Endothelial cell of coronary artery (primary cell): Measurements from ENCODE around the gene SPINK5. TPM values are rescaled to one million over a fixed set of nuclear protein-coding genes. Genes with fewer than 3 reads are reported as not detected.

Source experiments
- total RNA-seq: library from RNA; depleted of rRNA; stranded (reverse); fragments of >200 nt; gene quantifications from 2 replicates; pipeline ENCODE4 v1.2.3, GENCODE V29; 2014

The SPINK5 gene, protein sequence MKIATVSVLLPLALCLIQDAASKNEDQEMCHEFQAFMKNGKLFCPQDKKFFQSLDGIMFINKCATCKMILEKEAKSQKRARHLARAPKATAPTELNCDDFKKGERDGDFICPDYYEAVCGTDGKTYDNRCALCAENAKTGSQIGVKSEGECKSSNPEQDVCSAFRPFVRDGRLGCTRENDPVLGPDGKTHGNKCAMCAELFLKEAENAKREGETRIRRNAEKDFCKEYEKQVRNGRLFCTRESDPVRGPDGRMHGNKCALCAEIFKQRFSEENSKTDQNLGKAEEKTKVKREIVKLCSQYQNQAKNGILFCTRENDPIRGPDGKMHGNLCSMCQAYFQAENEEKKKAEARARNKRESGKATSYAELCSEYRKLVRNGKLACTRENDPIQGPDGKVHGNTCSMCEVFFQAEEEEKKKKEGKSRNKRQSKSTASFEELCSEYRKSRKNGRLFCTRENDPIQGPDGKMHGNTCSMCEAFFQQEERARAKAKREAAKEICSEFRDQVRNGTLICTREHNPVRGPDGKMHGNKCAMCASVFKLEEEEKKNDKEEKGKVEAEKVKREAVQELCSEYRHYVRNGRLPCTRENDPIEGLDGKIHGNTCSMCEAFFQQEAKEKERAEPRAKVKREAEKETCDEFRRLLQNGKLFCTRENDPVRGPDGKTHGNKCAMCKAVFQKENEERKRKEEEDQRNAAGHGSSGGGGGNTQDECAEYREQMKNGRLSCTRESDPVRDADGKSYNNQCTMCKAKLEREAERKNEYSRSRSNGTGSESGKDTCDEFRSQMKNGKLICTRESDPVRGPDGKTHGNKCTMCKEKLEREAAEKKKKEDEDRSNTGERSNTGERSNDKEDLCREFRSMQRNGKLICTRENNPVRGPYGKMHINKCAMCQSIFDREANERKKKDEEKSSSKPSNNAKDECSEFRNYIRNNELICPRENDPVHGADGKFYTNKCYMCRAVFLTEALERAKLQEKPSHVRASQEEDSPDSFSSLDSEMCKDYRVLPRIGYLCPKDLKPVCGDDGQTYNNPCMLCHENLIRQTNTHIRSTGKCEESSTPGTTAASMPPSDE
- total RNA-seq, result 0.09 TPM in 1 of 2 replicates, not detected in the other

DNA sequence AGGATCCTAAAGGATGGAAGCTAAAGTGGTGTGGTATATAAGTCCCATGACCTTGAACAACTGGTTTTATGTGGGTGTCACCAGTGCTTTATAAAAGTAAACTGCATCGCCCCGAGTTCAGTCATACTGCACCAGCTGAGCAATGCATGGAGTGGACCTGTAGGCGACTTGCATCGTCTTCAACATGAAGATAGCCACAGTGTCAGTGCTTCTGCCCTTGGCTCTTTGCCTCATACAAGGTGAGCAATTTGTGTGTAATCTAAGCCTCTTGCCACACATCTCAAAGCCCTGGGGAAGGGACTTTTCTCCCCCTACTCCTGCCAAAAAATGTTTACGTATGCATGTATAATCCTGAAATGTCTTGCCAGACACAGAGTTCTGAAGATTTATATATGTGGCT, at the start of gene SPINK5:
Gene SPINK5, plus strand, starts transcription at position 120 of the 400 bp plus-strand sequence. Its CDS starts 65 bp downstream, at position 185.

GRCh38 chr5:148168246-148168645, 104.5 kb downstream of the SPINK5 start, which contains the start of gene SPINK14:
SPINK14 (plus strand) TSS chr5:148168546; CDS start chr5:148169733, 1,187 bp downstream.

Other genes starting within 250 kb of the SPINK5 start
- gene SPINK1, start 232.3 kb upstream of the SPINK5 start, total RNA-seq, result 0.09 TPM in 1 of 2 replicates, not detected in the other
- not detected in 2 replicates for gene SCGB3A2, start 185.3 kb upstream of the SPINK5 start, total RNA-seq
- gene C5orf46, start 157.4 kb upstream of the SPINK5 start, total RNA-seq, result 0.18 and 22.4 TPM in 2 replicates
- gene SPINK14, start 104.6 kb downstream of the SPINK5 start, total RNA-seq, result not detected in 2 replicates
- not detected in 2 replicates for gene SPINK6, start 139.1 kb downstream of the SPINK5 start, total RNA-seq
- not detected in 2 replicates for gene MARCOL, start 174.5 kb downstream of the SPINK5 start, total RNA-seq
- gene SPINK13, start 204.8 kb downstream of the SPINK5 start, total RNA-seq, result not detected in 2 replicates
- gene SPINK7, start 248.4 kb downstream of the SPINK5 start, total RNA-seq, result not detected in 2 replicates